HG03439 (cell line): Measurements from ENCODE around the gene DRAP1.
A peak's percentile ranks its signal among the peaks of the same experiment; 100 is the strongest.

Experiments used
- ATAC-seq: cut with Tn5 transposase; IDR thresholded peaks from one replicate; pipeline ENCODE4 v1.9.1; 2021; ENCODE audit warnings: mild to moderate bottlenecking, moderate library complexity; ENCODE audit not compliant: unreplicated experiment

Gene DRAP1

DNA sequence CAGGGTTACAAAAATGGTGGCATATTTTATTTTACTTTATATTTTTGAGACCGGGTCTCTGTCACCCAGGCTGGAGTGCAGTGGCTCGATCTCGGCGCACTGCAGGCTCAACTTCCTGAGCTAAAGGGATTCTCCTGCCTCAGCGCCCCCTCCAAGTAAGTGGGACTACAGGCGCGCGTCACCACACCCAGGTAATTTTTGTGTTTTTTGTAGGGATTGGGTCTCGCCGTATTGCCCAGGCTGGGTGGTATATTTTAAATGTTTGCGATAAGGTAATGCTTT, 18.4 kb upstream of the DRAP1 start:
- ATAC-seq, result no peak

DNA sequence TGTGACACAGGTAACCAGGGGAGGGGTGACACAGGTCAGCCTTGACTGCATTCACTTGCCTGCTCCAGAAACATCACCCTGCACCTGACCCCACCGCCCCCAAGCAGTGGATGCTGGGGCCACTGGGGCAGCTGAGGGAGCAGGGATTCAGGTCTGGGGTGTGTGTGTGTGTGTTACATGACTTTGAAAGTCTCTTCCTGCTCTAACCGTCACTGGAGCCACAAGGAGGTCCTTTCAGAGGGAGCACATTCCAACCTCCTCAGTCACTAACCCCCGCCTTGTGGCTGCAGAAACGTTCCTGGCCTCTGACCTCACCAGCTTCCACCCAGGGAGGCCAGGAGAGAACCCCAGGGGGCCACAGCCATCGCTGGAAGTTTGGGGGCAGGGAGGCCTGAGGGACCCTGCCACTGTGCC, 16.2 kb upstream of the DRAP1 start:
- ATAC-seq, result no peak

- ATAC-seq, result no peak
Measured at GRCh38 chr11:65903715-65904114, 15.5 kb upstream of the DRAP1 start.

- ATAC-seq, result no peak
Measured at GRCh38 chr11:65906602-65907001, 12.6 kb upstream of the DRAP1 start.

- ATAC-seq, result no peak
Measured at GRCh38 chr11:65907878-65908277, 11.3 kb upstream of the DRAP1 start.

GRCh38 chr11:65911682-65912568, 7.3 kb upstream of the DRAP1 start:
- no peak for ATAC-seq

GRCh38 chr11:65912845-65913244, 6.4 kb upstream of the DRAP1 start:
- no peak for ATAC-seq

- ATAC-seq, result no peak
Measured at GRCh38 chr11:65915101-65915820, 4.0 kb upstream of the DRAP1 start.

- ATAC-seq, result no peak
Measured at GRCh38 chr11:65915821-65916251, 3.4 kb upstream of the DRAP1 start.

- no peak for ATAC-seq
Measured at GRCh38 chr11:65916391-65916790, 2.8 kb upstream of the DRAP1 start.

GRCh38 chr11:65917077-65917433, 2.2 kb upstream of the DRAP1 start:
- ATAC-seq, result no peak

- ATAC-seq, result no peak
Measured at GRCh38 chr11:65917434-65918210, 1.6 kb upstream of the DRAP1 start.

DNA sequence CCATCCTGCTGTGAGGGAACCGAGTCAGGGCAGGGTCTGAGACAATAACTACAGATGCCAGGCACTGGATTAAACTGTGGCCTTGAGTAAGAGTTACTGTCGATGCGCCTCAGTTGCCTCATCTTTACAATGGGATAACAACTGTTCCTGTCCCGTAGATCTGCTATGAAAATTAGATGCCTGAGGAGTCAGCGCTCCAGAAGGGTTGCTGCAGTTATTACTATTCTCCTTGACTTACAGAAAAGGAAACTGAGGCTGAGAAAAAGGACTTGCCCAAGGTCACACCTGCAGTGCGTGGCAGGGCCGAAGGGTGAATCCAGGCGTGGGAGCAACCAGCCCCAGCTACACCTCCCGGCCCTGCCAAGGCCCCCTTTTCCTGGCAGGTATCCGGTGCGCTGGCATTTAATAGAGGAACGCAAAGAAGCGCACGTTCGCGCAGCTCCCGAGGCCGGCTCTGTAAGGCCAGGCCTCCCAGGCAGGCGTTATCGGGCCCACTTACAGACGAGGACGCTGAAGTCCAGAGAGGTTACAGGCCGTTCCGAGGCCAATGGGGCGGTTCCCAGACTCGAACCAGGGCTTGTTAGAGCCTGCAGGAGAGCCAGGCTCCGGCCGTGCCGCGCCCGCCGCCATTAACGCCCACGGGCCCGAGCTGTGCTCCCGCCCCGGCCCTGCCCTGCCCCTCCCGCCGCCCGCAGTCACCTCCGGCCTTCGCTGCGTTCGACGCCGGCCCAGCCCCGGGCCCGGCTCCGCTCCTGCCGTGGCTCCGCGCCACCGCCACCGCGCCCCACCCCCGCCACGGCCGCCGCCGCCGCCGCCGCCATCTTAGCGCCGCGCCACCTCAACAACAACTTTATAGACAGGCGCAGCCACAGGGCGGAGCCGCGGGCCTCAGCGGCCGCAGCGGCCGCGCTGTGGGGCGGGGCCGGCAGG, 750 bp upstream of the DRAP1 start, which contains the start of gene C11orf68:
Gene C11orf68 (minus strand): TSS at position 852 of the 930 bp plus-strand sequence. CDS start 31 bp downstream, at position 821.
- ATAC-seq, result peak; percentile 55

GRCh38 chr11:65919573-65920371, 546 bp downstream of the DRAP1 start:
- ATAC-seq, result peak; percentile 46

DNA sequence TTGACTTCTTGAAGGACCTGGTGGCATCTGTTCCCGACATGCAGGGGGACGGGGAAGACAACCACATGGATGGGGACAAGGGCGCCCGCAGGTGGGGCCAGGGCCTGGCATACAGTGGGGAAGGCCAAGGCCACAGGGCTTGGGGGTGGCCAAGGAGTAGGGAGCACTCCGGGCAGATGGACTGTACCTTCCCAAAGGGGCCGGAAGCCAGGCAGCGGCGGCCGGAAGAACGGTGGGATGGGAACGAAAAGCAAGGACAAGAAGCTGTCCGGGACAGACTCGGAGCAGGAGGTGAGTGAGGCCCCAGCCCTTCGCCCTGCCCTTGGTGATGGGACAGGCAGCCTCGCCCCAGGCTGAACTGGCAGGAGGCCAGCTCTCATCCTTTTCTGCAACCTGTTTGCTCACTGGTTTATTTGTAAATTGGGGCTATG, 1.2 kb downstream of the DRAP1 start:
- ATAC-seq, result no peak

DNA sequence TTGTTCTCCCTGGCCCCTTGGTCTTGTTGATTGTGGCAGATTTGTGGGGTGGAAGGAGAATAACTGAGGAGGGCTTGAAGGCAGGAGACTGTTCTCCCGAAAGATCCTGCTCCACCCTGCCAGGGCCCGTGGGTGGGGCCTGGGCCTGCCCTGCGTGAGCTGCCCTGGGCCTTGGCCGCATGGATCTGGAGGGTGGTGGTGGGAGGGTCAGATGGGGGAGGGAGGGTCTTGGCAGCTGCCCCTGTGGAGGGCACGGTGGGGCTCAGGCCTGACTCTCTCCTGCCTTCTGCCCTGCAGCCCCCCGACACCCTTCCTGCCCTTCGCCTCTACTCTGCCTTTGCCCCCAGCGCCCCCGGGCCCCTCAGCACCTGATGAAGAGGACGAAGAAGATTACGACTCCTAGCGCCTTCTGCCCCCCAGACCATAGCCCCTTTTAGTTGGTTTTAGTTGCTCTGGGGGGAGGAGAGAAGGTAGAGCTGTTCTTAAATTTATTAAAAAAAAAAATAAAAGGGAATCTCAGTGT, 1.9 kb downstream of the DRAP1 start:
- ATAC-seq, result no peak

DNA sequence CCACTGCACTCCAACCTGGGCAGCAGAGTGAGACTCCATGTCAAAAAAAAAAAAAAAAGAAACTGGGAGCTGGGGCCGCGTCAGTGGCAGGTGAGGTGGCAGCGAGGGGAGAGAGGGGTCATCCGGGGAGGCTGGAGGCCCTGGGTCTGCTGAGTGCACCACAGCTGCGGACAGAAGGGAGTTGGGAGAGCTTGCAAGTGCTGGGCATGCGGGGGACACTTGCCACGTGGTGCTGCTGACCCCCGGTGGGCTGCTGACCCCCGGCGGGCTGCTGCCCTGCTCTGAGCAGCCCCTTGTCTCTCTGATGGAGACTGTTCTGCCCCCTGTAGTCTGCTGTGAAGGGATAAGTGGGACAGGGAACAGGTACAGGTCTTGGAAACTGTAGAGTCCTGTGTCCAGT, 2.6 kb downstream of the DRAP1 start:
- ATAC-seq, result no peak

DNA sequence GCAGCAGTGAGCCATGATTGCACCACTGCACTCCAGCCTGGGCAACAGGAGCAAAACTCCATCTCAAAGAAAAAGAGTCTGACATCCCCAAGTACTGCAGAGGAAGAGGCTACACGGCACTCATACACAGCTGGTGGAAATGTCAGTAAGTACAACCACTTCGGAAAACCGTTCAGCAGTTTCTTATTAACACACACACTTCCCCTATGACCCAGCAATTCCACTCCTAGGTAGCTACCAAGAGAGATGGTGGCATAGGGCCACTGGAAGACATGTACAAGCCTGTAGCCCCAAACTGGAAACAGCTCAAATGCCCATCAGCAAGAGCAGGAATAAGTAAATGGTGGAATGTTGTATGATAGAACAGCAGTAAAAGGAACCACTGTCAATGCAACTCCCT, 3.3 kb downstream of the DRAP1 start:
- no peak for ATAC-seq

DNA sequence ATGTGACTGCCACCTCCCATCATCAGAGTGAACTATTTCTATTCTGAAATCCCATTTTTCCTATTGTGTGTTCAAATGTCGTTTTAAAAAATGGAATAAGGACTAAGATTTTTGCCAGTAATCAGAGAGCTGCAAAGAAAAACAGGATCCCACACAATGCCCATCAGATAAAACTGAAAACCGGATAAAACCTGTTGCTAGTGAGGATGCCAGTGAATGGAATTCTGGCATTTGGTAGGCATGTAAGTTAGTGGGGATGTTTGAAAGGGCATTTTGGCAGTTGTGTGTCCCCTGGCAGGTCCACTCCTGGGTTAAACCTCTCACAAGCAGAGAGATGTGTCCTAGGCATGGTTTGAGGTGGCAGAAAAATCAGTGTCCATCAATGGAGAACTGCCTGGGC, 6.2 kb downstream of the DRAP1 start:
- no peak for ATAC-seq
